Heart left ventricle (tissue), 16 donors: ENCODE data around the gene KIF16B. TPM values are rescaled to one million over a fixed set of nuclear protein-coding genes. Genes with fewer than 3 reads are reported as not detected.

Source experiments
- ATAC-seq, 4 donors: fragments of 200-7000 bp; cut with Tn5 transposase; one replicate each; pipeline ENCODE4 v1.9.1; 2020 to 2022; ENCODE audit warnings: moderate library complexity in 4 of 4, mild to moderate bottlenecking in 3 of 4, moderate number of reproducible peaks in 1 of 4
- DNase-seq, 5 donors: peaks; one replicate each; pipeline ENCODE4 v3.0.0-alpha.2; 2020
- H3K27ac ChIP-seq, 12 donors: fragments of 200-600 bp; sonication (generic) in 4 of 12; one replicate each; pipeline versions ENCODE4 v1.5.0 to v1.8.0; 2016 to 2022; ENCODE audit warnings: mild to moderate bottlenecking in 2 of 12
- H3K27me3 ChIP-seq, 9 donors: fragments of 200-600 bp; sonication (generic) in 2 of 9; one replicate each; pipeline versions ENCODE4 v1.5.1 to v1.8.0; 2016 to 2022; ENCODE audit warnings: mild to moderate bottlenecking in 3 of 9
- H3K36me3 ChIP-seq, 9 donors: fragments of 200-600 bp; sonication (generic) in 2 of 9; one replicate each; pipeline versions ENCODE4 v1.5.0 to v1.8.0; 2018 to 2022; ENCODE audit warnings: mild to moderate bottlenecking in 2 of 9
- H3K4me1 ChIP-seq, 12 donors: fragments of 200-600 bp; sonication (generic) in 4 of 12; one replicate each; pipeline versions ENCODE4 v1.5.0 to v1.8.0; 2016 to 2022; ENCODE audit warnings: mild to moderate bottlenecking in 3 of 12
- H3K4me3 ChIP-seq, 12 donors: fragments of 200-600 bp; sonication (generic) in 4 of 12; one replicate each; pipeline versions ENCODE4 v1.5.0 to v1.8.0; 2017 to 2022; ENCODE audit warnings: mild to moderate bottlenecking in 9 of 12, moderate library complexity in 4 of 12
- H3K9me3 ChIP-seq, 12 donors: fragments of 200-600 bp; sonication (generic) in 4 of 12; one replicate each; pipeline versions ENCODE4 v1.5.0 to v1.8.0; 2016 to 2022; ENCODE audit warnings: mild to moderate bottlenecking in 1 of 12
- POLR2A ChIP-seq, 2 donors: fragments of 450-650 bp; IDR thresholded peaks; one replicate each; pipeline ENCODE4 v1.6.1; 2017; ENCODE audit warnings: antibody characterized with exemption in 2 of 2, mild to moderate bottlenecking in 2 of 2, moderate library complexity in 2 of 2
- WGBS, 4 donors: extraction: QIAGEN DNeasy Blood & Tissue Kit in 2 of 4; methylation state at CpG; one replicate each; pipeline versions ENCODE4 v1.1.5 to v1.1.7; 2013 to 2018; 5-methylcytosine and 5-hydroxymethylcytosine counted together
- intact Hi-C, 10 donors: fragments of 100-400 bp; cut with DNase I; formaldehyde crosslinking; loops; one replicate each; pipeline versions ENCODE4 v1.11.1 to v1.14.2; 2022
- polyA plus RNA-seq, 2 donors: library from polyadenylated mRNA; stranded (reverse); fragments of 200-250 nt; gene quantifications; one replicate each; pipeline ENCODE4 v1.2.3, GENCODE V29; 2013
- total RNA-seq, 9 donors: library from RNA; depleted of rRNA in 2 of 9; stranded (reverse); fragments of >200 nt in 2 of 9; fragmentation: NEBNext Ultra II Directional in 3 of 9; extraction: Animal tissue kit (Norgen Biotek cat#: 25700) in 3 of 9; gene quantifications; one replicate each; pipeline versions ENCODE4 v1.1.0 to v1.2.4, GENCODE V29; 2016 to 2023
- TF ChIP-seq, protein P1 (sequence below), 12 donors: fragments of 200-600 bp; sonication (generic) in 4 of 12; IDR thresholded peaks; one replicate each; pipeline versions ENCODE4 v1.5.0 to v1.8.0; 2018 to 2022; ENCODE audit warnings: antibody characterized with exemption in 12 of 12, mild to moderate bottlenecking in 5 of 12
- donor health status: ischemic (EF 13 %, LVEDD 7.1; RV severe dilation, severe dysfunction).
- donor health status: healthy with polysubstance abuse.
- donor health status: DM: no; HTN: yes; CAD: no.
- donor health status: DM: no; HTN: no; CAD: no.
- donor health status: ischemic (EF 25% LVEDD 6.9; RV normal size, moderate dysfunction).
- donor health status: ischemic (EF 25% LVEDD 5.7; RV mildly dilated, moderate dysfunction).
- donor health status: healthy.
- donor health status: DM: yes; HTN: yes; CAD: no.
- donor health status: ischemic (EF 35%, LVEDD 5.7; RV mildly dilated, moderate dysfunction).
- donor health status: nonischemic (EF 11% LVEDD 7.7; RV severe dilation, severe dysfunction).
- donor health status: DM: yes; HTN: yes; CAD: no.
- donor health status: PGD.
- donor health status: ischemic (EF 29% LVEDD 5.4; RV normal size, mild dysfunction).
- donor health status: nonischemic (EF 23%, LVEDD 6.1; RV moderate dilation, normal function).

KIF16B gene
- total and polyA plus RNA-seq, 11 donors: 8.8 to 31.8 (median 17.8) TPM

DNA sequence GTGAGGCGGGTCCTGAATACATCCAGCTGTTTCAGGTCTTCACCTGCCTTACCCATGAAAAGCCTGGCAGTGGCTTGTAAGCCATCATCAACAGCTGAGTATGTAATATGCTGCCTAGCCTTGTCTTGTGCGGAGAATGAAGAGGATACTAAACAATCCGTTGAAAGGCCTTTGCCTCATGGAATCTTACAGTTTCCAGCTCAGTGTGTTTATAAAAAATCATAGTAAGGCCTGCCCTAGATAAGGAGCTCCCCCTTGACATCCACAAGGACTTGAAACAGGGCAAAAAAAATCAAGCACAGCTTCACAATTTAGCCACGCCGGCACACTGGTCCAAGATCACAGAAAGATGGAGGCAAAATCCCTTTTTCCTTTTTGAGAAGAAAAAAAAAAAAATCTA, 115.7 kb downstream of the KIF16B start:
- H3K27me3 ChIP-seq: no peaks in the 10 kb centered on the region
- H3K27ac ChIP-seq: no peak overlapping the region
- intact Hi-C loops: no loop called here
- TF ChIP-seq, protein P1, sequence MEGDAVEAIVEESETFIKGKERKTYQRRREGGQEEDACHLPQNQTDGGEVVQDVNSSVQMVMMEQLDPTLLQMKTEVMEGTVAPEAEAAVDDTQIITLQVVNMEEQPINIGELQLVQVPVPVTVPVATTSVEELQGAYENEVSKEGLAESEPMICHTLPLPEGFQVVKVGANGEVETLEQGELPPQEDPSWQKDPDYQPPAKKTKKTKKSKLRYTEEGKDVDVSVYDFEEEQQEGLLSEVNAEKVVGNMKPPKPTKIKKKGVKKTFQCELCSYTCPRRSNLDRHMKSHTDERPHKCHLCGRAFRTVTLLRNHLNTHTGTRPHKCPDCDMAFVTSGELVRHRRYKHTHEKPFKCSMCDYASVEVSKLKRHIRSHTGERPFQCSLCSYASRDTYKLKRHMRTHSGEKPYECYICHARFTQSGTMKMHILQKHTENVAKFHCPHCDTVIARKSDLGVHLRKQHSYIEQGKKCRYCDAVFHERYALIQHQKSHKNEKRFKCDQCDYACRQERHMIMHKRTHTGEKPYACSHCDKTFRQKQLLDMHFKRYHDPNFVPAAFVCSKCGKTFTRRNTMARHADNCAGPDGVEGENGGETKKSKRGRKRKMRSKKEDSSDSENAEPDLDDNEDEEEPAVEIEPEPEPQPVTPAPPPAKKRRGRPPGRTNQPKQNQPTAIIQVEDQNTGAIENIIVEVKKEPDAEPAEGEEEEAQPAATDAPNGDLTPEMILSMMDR (IDR thresholded peaks at IDR 0.05): no peak
- TF ChIP-seq POLR2A (IDR thresholded peaks at IDR 0.05): no peak
- H3K4me3 ChIP-seq: no peak overlapping the region
- 87 to 92% (median 90%) methylated on average over 5 of the region's 5 CpGs for WGBS, 4 donors
- no peaks in the 10 kb centered on the region for H3K36me3 ChIP-seq
- H3K4me1 ChIP-seq: peaks cover 0 to 14% (median 9%) of the 10 kb centered on the region in 12 donors
- no peak for DNase-seq
- ATAC-seq: no peak
- no peaks in the 10 kb centered on the region for H3K9me3 ChIP-seq

DNA sequence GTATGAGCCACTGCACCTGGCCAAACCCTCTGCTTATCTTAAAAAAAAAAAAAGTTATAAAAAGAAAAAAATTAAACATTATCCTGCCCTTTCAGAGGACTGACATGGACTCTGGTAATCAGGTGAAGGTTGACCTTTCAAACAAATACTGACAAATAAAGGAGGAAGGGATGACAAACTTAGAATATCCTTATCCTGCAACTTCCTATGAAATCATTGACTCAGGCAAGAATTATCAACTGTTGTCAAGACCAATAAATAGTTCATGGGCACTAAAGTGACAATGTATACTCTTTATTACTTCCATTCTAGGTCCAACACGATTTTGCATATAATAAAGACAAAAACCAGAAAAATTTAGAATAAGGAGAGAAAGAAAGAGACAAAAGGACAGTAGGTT, 117.9 kb downstream of the KIF16B start:
- no peak for TF ChIP-seq POLR2A (IDR thresholded peaks at IDR 0.05)
- TF ChIP-seq, protein P1 (IDR thresholded peaks at IDR 0.05): no peak
- Histone ChIP-seq H3K36me3 (no peaks in the 10 kb centered on the region), H3K27me3 (no peaks in the 10 kb centered on the region), H3K4me1 (peaks cover 0 to 17% (median 9%) of the 10 kb centered on the region in 12 donors), H3K27ac (no peak overlapping the region), H3K9me3 (no peaks in the 10 kb centered on the region), H3K4me3 (no peak overlapping the region)
- WGBS, 4 donors: 84 to 96% (median 87%) methylated on average over 1 of the region's 1 CpG
- no peak for DNase-seq
- no peak for ATAC-seq
- intact Hi-C loops: no loop called here

DNA sequence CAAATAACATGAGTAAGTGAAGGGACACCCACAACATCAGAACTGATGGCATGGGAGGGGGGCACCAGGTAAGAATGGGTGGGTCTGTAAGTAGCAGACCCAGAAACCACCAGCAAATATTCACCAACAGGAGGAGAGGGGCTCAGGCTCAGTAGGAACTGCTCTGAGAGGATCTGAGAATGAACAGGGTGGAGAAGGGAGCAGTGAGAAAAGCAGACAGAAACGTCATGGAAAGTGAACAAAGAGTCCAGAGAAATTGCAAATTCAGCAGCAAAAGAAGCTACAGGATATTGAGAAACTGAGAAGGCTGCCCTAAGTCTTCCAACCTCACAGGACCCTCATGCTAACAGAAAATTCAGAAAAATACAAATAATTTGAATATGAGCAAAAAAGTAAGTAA, 121.3 kb downstream of the KIF16B start:
- Histone ChIP-seq H3K9me3 (no peaks in the 10 kb centered on the region), H3K4me3 (no peak overlapping the region), H3K4me1 (peaks cover 0 to 6% (median 0%) of the 10 kb centered on the region in 12 donors), H3K27me3 (no peaks in the 10 kb centered on the region), H3K27ac (no peak overlapping the region), H3K36me3 (no peaks in the 10 kb centered on the region)
- WGBS, 4 donors: 66 to 84% (median 74%) methylated on average over 1 of the region's 1 CpG
- intact Hi-C loops: no loop called here
- ATAC-seq: peak; percentile 31 to 48 (median 46)
- no peak for DNase-seq
- no peak for TF ChIP-seq POLR2A (IDR thresholded peaks at IDR 0.05)
- TF ChIP-seq, protein P1 (IDR thresholded peaks at IDR 0.05): no peak

DNA sequence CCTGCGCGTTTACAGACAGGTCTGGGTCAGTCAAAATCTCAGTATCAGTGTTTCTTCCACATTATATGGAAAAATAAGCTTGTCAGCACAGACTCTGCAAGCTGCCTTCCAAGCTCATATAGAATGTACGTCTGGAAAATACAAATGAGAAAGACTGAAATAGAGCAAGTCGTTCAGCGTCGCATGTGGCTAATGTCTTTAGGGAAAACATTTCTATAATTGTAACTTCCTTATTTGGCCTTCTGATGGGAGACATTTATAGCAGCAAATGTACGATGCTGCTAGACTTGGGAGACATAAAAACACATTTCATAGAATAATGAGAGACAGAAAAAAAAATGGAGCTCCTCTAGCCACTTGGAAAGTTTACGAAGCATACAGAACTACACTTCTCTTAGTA, 122.2 kb downstream of the KIF16B start:
- WGBS, 4 donors: 73 to 83% (median 78%) methylated on average over 8 of the region's 8 CpGs
- Histone ChIP-seq H3K4me3 (no peak overlapping the region), H3K4me1 (peaks cover 0 to 6% (median 0%) of the 10 kb centered on the region in 12 donors), H3K36me3 (no peaks in the 10 kb centered on the region), H3K9me3 (no peaks in the 10 kb centered on the region), H3K27me3 (no peaks in the 10 kb centered on the region), H3K27ac (no peak overlapping the region)
- intact Hi-C loops: no loop called here
- no peak for TF ChIP-seq POLR2A (IDR thresholded peaks at IDR 0.05)
- TF ChIP-seq, protein P1 (IDR thresholded peaks at IDR 0.05): no peak
- peak in 1 of 4 donors; percentile 32 for ATAC-seq
- DNase-seq: no peak
